ENCODE data around the gene SH3RF1.

DNA sequence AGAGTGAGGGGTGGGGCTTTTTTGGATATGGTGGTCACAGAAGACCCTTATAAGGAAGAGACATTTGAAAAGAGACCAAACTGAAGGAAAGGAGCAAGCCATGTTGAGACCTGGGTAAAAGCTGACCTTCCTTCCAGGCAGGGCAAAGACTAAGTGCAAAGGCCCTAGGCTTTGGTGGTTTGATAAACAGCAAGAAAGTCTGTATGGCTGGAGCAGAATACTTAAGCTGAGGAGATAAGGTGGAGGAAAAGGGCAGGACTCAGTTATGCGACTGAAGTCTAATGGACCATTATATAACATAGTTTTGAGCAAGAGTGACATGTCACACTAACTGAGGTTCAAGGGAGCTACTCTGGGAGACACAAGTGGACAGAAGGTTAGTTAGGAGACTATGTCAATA lies 20.0 kb downstream of the SH3RF1 start:
- TF ChIP-seq CTCF (IDR thresholded peaks at IDR 0.05): no peak
- TF ChIP-seq POLR2A (IDR thresholded peaks at IDR 0.05): no peak
